CD14-positive monocyte (primary cell): ENCODE data around the gene SEC22A. TPM values are rescaled to one million over a fixed set of nuclear protein-coding genes. Genes with fewer than 3 reads are reported as not detected.

ENCODE experiments used
- DNase-seq, 3 donors: peaks; one replicate each; pipeline ENCODE4 v3.0.0-alpha.2; 2011 to 2022
- H2AFZ ChIP-seq: 2 replicates; pipeline ENCODE4 v1.6.0; 2012; ENCODE audit warnings: mild to moderate bottlenecking, low read depth, low read length, inconsistent platforms; ENCODE audit not compliant: insufficient read depth, poor library complexity, severe bottlenecking
- H3K27ac ChIP-seq, 2 donors: 1 replicate in 1 of 2; 2 replicates in 1 of 2; pipeline ENCODE4 v1.5.1; 2012 to 2013; ENCODE audit warnings: low read length in 2 of 2, control low read depth in 1 of 2, inconsistent platforms in 1 of 2, low read depth in 1 of 2, mild to moderate bottlenecking in 1 of 2
- H3K27me3 ChIP-seq, 2 donors: one replicate each; pipeline versions ENCODE4 v1.6.0 to v1.6.1; 2011 to 2013; ENCODE audit warnings: low read length in 2 of 2; ENCODE audit not compliant: control insufficient read depth in 2 of 2, insufficient read depth in 2 of 2
- H3K36me3 ChIP-seq, 2 donors: replicated peaks in 1 of 2; 1 replicate in 1 of 2; 2 replicates in 1 of 2; pipeline versions ENCODE4 v1.5.1 to v1.6.1; 2012 to 2013; ENCODE audit warnings: low read length in 2 of 2, control low read depth in 1 of 2, inconsistent platforms in 1 of 2, mild to moderate bottlenecking in 1 of 2; ENCODE audit not compliant: insufficient read depth in 2 of 2, control insufficient read depth in 1 of 2
- H3K4me1 ChIP-seq, 2 donors: 1 replicate in 1 of 2; 2 replicates in 1 of 2; pipeline versions ENCODE4 v1.5.1 to v1.6.1; 2012 to 2013; ENCODE audit warnings: low read length in 2 of 2, control low read depth in 1 of 2, inconsistent platforms in 1 of 2, mild to moderate bottlenecking in 1 of 2, moderate library complexity in 1 of 2; ENCODE audit not compliant: insufficient read depth in 2 of 2, control insufficient read depth in 1 of 2
- H3K4me2 ChIP-seq: replicated peaks from 2 replicates; pipeline ENCODE3; 2012; ENCODE audit warnings: low read length, moderate library complexity, mild to moderate bottlenecking; ENCODE audit not compliant: poor library complexity, severe bottlenecking; ENCODE audit errors: extremely low read depth
- H3K4me3 ChIP-seq, 3 experiments: fragments of 200-600 bp in 1 of 3; sonication (generic) in 1 of 3; replicated peaks in 1 of 3; 1 replicate in 2 of 3; 2 replicates in 1 of 3; pipeline ENCODE4 v1.5.1; 2011 to 2013; ENCODE audit warnings: low read length in 3 of 3, mild to moderate bottlenecking in 3 of 3, control low read depth in 2 of 3, low read depth in 2 of 3, inconsistent platforms in 1 of 3, moderate library complexity in 1 of 3
- H3K79me2 ChIP-seq: 2 replicates; pipeline ENCODE4 v1.6.0; 2012; ENCODE audit warnings: mild to moderate bottlenecking, control low read depth, inconsistent platforms, low read length, moderate library complexity; ENCODE audit not compliant: insufficient read depth
- H3K9ac ChIP-seq: 2 replicates; pipeline ENCODE4 v1.6.0; 2017; ENCODE audit warnings: low read length, mild to moderate bottlenecking; ENCODE audit not compliant: insufficient read depth, poor library complexity, severe bottlenecking
- H3K9me3 ChIP-seq, 2 donors: replicated peaks in 1 of 2; 1 replicate in 1 of 2; 2 replicates in 1 of 2; pipeline versions ENCODE4 v1.5.1 to v1.6.1; 2012 to 2013; ENCODE audit warnings: low read length in 2 of 2, control low read depth in 1 of 2; ENCODE audit not compliant: control insufficient read depth in 1 of 2, insufficient read depth in 1 of 2
- H4K20me1 ChIP-seq: 2 replicates; pipeline ENCODE4 v1.6.0; 2012; ENCODE audit warnings: mild to moderate bottlenecking, low read length, control low read depth, moderate library complexity; ENCODE audit not compliant: insufficient read depth
- H3K27ac Mint-ChIP-seq, 7 donors: one replicate each; pipeline ENCODE4 v1.8.0; 2020; ENCODE audit warnings: mild to moderate bottlenecking in 7 of 7, mixed read lengths in 7 of 7, moderate library complexity in 6 of 7, inconsistent platforms in 2 of 7
- H3K27me3 Mint-ChIP-seq, 3 donors: one replicate each; pipeline ENCODE4 v1.8.0; 2021 to 2022; ENCODE audit warnings: low read depth in 3 of 3, mild to moderate bottlenecking in 3 of 3, mixed read lengths in 3 of 3, moderate library complexity in 3 of 3, inconsistent platforms in 1 of 3
- H3K36me3 Mint-ChIP-seq, 2 donors: one replicate each; pipeline ENCODE4 v1.8.0; 2020; ENCODE audit warnings: mixed read lengths in 2 of 2, inconsistent platforms in 1 of 2, mild to moderate bottlenecking in 1 of 2
- H3K4me1 Mint-ChIP-seq: one replicate; pipeline ENCODE4 v1.8.0; 2020; ENCODE audit warnings: mild to moderate bottlenecking, mixed read lengths
- H3K4me3 Mint-ChIP-seq, 2 donors: one replicate each; pipeline ENCODE4 v1.8.0; 2020; ENCODE audit warnings: mild to moderate bottlenecking in 2 of 2, mixed read lengths in 2 of 2, moderate library complexity in 1 of 2
- H3K9me3 Mint-ChIP-seq, 7 donors: one replicate each; pipeline ENCODE4 v1.8.0; 2020 to 2022; ENCODE audit warnings: mixed read lengths in 7 of 7, mild to moderate bottlenecking in 6 of 7, moderate library complexity in 6 of 7, inconsistent platforms in 2 of 7
- CTCF ChIP-seq: fragments of 200-600 bp; IDR thresholded peaks from one replicate; pipeline ENCODE4 v1.8.0; 2022; ENCODE audit warnings: antibody characterized with exemption, mild to moderate bottlenecking
- WGBS: methylation state at CpG from one replicate; pipeline ENCODE4 v1.1.5; 2013; ENCODE audit warnings: missing lambda C conversion rate; ENCODE audit not compliant: insufficient coverage; 5-methylcytosine and 5-hydroxymethylcytosine counted together
- intact Hi-C, 2 donors: fragments of 100-400 bp; cut with micrococcal nuclease; formaldehyde crosslinking; loops; one replicate each; pipeline versions ENCODE4 v1.15.0 to v1.15.1; 2023
- polyA plus RNA-seq, 3 donors: library from polyadenylated mRNA; depleted of rRNA in 1 of 3; unstranded in 2 of 3; stranded (reverse) in 1 of 3; fragments of 300-500 nt in 2 of 3; fragments of >200 nt in 1 of 3; fragmentation: Illumina TruSeq in 2 of 3; gene quantifications; 1 replicate in 2 of 3; 2 replicates in 1 of 3; pipeline ENCODE4 v1.2.3, GENCODE V29; 2012 to 2021

SEC22A gene
- polyA plus RNA-seq, 3 donors: 6.4 to 11.0 (median 8.8) TPM

- no peaks in the 10 kb centered on the region for H3K36me3 ChIP-seq
- H3K4me1 ChIP-seq: peaks cover 12 to 13% of the 10 kb centered on the region in 2 donors
- H2AFZ ChIP-seq: no peak overlapping the region
- Mint-ChIP-seq H3K27ac (no peak overlapping the region), H3K9me3 (peaks cover 0 to 4% (median 2%) of the 10 kb centered on the region in 7 donors), H3K4me1 (peaks cover 16% of the 10 kb centered on the region), H3K27me3 (no peaks in the 10 kb centered on the region), H3K4me3 (no peak overlapping the region), H3K36me3 (no peaks in the 10 kb centered on the region)
- H3K4me3 ChIP-seq: no peak overlapping the region
- 94% methylated on average over 2 of the region's 5 CpGs for WGBS
- no peak for TF ChIP-seq CTCF
- no peak overlapping the region for H3K4me2 ChIP-seq
- no peaks in the 10 kb centered on the region for H4K20me1 ChIP-seq
- H3K9me3 ChIP-seq: no peaks in the 10 kb centered on the region
- H3K27me3 ChIP-seq: no peaks in the 10 kb centered on the region
- intact Hi-C loops: no loop called here
- no peaks in the 10 kb centered on the region for H3K79me2 ChIP-seq
- no peak overlapping the region for H3K9ac ChIP-seq
- H3K27ac ChIP-seq: no peak overlapping the region
- DNase-seq: no peak
Observed at GRCh38 chr3:123180791-123181190, 21.0 kb upstream of the SEC22A start.

GRCh38 chr3:123186695-123187094, 15.0 kb upstream of the SEC22A start:
- Mint-ChIP-seq H3K27me3 (no peaks in the 10 kb centered on the region), H3K4me1 (peaks cover 40% of the 10 kb centered on the region), H3K27ac (no peak overlapping the region), H3K36me3 (no peaks in the 10 kb centered on the region), H3K4me3 (no peak overlapping the region), H3K9me3 (peaks cover 0 to 3% (median 0%) of the 10 kb centered on the region in 7 donors)
- H3K9ac ChIP-seq: no peak overlapping the region
- H3K27me3 ChIP-seq: no peaks in the 10 kb centered on the region
- intact Hi-C loops: no loop called here
- no peaks in the 10 kb centered on the region for H3K79me2 ChIP-seq
- no peak for DNase-seq
- peaks cover 18 to 22% of the 10 kb centered on the region in 2 donors for H3K4me1 ChIP-seq
- no peak overlapping the region for H3K4me3 ChIP-seq
- H3K27ac ChIP-seq: no peak overlapping the region
- no peaks in the 10 kb centered on the region for H3K36me3 ChIP-seq
- no peaks in the 10 kb centered on the region for H3K9me3 ChIP-seq
- H3K4me2 ChIP-seq: no peak overlapping the region
- no peak overlapping the region for H2AFZ ChIP-seq
- 67% methylated on average over 1 of the region's 2 CpGs for WGBS
- no peaks in the 10 kb centered on the region for H4K20me1 ChIP-seq
- no peak for TF ChIP-seq CTCF
